MG63 (cell line): ENCODE data around the gene ZNF554. TPM values are rescaled to one million over a fixed set of nuclear protein-coding genes. Genes with fewer than 3 reads are reported as not detected.
"Not testable (repeated sequence)": the region's sequence is repeated elsewhere in the genome, so short reads cannot be mapped to it uniquely, and the experiment has no call there.

Source experiments
- DNase-seq: peaks from one replicate; pipeline ENCODE4 v3.0.0-alpha.2; 2020
- H3K27me3 ChIP-seq: fragments of 250-450 bp; sonication (Bioruptor Pico); 2 replicates; pipeline ENCODE4 v1.5.1; 2020; ENCODE audit warnings: mild to moderate bottlenecking, moderate library complexity
- H3K36me3 ChIP-seq: fragments of 250-450 bp; sonication (Bioruptor Pico); 2 replicates; pipeline ENCODE4 v1.5.1; 2020; ENCODE audit warnings: mild to moderate bottlenecking, moderate library complexity
- H3K4me3 ChIP-seq: fragments of 250-450 bp; sonication (Bioruptor Pico); 2 replicates; pipeline ENCODE4 v1.5.1; 2020; ENCODE audit warnings: mild to moderate bottlenecking, moderate library complexity
- H3K9me3 ChIP-seq: fragments of 250-450 bp; sonication (Bioruptor Pico); 2 replicates; pipeline ENCODE4 v1.5.1; 2020; ENCODE audit warnings: mild to moderate bottlenecking, moderate library complexity
- total RNA-seq: library from RNA; depleted of rRNA; stranded (reverse); fragments of >200 nt; shearing (Covaris generic); gene quantifications from 2 replicates; pipeline ENCODE4 v1.2.3, GENCODE V29; 2014; ENCODE audit warnings: low replicate concordance; rRNA removed

ZNF554 gene
- total RNA-seq, 1 experiment from 2014 or later: 2.4 TPM

DNA sequence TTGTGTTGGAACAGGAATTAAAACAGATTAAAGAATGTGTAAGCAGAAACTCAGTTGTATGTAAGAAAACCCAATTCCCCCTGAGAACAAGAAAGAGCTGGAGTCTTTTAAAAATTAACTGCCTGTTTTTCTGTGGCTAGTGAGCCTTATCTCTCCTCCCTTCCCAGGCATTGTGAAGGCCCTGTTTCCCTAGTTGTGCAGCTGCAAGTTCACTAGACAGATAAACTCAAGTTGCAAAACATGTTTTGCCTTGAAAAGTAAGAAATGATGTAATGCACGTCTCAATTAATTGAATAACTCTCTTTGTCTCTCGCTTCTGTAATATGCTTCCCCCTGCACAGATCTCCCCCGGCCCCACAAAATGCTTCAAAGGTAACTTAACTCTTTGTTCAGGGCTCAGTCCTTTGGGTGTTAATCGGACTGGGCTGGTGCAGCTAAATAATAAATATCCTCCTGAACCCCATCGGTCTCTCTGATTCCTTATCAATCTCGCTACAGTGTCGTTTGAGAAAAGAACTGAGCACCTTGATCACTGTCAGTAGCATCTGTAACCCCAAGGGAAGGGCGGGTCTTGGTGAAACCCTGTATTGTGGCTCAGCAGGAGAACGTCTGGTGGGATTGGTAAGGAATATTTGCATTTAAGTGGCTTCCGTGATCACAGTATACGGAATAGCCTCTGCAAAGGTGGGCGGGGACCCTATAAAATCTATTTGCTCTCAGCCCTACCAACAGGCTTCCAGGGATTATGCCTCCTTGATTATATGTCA, 45.8 kb downstream of the ZNF554 start:
- Histone ChIP-seq H3K9me3 (no peaks in the 10 kb centered on the region), H3K4me3 (no peak overlapping the region), H3K27me3 (no peaks in the 10 kb centered on the region), H3K36me3 (no peaks in the 10 kb centered on the region)
- no peak for DNase-seq

DNA sequence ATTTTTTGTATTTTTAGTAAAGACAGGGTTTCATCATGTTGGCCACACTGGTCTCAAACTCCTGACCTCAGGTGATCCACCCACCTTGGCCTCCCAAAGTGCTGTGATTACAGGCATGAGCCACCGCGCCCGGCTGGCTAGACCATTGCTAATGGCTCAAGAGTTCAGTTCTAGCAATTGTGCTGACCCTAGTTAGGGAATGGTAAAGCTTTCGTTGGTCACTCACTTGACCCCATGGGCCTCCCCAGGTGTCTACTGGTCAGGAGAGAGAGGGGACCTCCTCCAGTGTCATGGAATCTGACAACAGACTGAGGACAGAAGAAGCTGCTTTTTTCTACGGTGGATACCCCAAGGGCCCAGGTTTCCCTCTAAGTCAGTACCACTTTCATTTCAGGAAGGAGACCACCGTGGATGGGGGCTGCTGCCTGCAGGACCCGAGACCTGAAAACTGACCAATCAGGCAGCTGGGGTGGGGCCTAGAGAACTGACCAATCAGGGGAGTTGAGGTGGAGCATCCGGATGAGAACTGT, 46.9 kb downstream of the ZNF554 start:
- Histone ChIP-seq H3K9me3 (no peaks in the 10 kb centered on the region), H3K36me3 (no peaks in the 10 kb centered on the region), H3K27me3 (no peaks in the 10 kb centered on the region), H3K4me3 (no peak overlapping the region)
- no peak for DNase-seq

DNA sequence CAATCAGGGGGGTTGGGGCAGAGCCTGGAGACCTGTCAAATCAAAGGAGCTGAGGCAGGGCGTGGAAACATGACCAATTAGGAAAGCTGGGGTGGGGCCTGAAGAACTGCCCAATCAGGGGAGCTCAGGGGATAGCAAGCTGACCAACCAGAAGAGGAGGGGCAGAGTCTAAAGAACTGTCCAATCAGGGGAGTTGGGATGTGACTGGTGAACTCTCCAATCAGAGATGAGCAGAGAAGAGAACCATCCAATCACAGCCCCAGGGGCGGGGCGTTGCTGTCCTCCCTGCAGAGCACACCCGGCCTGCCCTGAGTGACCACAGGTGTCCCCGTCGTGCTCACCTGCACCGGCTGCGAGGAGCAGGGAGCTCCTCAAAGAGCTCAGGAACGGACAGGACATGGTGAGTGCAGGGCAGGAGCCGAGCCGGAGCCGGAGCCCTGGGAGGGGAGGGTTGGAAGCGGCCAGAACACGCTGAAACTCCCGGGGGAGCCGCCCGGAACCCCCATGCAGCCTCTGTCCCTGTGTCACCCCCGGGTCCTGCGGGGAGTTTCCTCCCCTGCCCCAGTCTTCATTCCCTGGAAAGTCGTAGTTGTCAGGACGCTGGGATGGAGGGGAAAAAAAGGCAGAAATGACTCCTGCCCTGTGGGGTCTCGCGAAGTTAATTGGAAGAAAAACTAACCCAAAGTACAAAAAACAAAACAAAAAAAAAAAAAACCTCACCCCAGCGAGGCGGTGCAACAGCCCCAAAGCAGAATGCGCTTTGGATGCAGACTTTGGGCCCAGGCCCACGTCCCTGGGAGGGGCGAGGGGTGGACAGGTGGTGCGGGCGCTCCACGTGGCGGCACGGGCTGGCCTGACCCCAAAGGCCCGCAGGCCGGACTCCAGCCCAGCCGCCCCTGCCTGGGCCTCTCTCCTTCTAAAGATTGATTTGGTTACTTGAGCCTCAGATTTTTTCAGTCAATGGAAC, 47.6 kb downstream of the ZNF554 start, which contains the start of gene ZNF556:
Gene ZNF556 (plus strand): TSS at position 311 of the 967 bp plus-strand sequence. CDS start 87 bp downstream, at position 398.
- DNase-seq: peak; percentile 61
- no peaks in the 10 kb centered on the region for H3K9me3 ChIP-seq
- H3K36me3 ChIP-seq: no peaks in the 10 kb centered on the region
- H3K27me3 ChIP-seq: no peaks in the 10 kb centered on the region
- peak within 1 kb of the TSS; percentile 33 for H3K4me3 ChIP-seq

DNA sequence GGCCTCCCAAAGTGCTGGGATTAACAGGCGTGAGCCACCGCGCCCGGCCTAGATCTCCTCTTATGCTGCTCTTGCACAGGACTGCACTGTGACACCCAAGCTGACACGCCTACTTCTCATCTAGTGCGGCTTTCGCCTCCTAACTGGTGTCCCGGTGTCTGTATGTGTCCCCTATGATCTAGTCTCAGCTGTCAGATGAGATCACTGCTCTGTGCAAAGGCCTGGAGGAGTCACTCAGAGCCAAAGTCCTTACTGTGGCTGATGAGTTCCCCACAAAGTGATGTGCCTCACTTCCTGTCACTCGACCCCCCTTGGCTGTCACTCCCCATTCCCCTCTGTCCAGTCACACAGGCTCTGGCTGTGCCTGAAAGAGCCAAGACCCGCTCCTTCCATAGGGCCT, 50.0 kb downstream of the ZNF554 start:
- H3K4me3 ChIP-seq: no peak overlapping the region
- no peaks in the 10 kb centered on the region for H3K9me3 ChIP-seq
- DNase-seq: no peak
- H3K36me3 ChIP-seq: no peaks in the 10 kb centered on the region
- no peaks in the 10 kb centered on the region for H3K27me3 ChIP-seq

DNA sequence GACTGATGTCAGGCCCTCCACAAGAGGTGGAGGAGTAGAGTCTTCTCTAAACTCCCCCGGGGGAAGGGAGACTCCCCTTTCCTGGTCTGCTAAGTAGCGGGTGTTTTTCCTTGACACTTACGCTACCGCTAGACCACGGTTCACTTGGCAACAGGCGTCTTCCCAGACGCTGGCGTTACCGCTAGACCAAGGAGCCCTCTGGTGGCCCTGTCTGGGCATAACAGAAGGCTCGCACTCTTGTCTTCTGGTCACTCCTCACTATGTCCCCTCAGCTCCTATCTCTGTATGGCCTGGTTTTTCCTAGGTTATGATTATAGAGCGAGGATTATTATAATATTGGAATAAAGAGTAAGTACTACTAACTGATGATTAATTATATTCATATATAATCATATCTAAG, 52.5 kb downstream of the ZNF554 start:
- not testable (repeated sequence) for H3K9me3 ChIP-seq, H3K27me3 ChIP-seq, DNase-seq, H3K4me3 ChIP-seq, H3K36me3 ChIP-seq

DNA sequence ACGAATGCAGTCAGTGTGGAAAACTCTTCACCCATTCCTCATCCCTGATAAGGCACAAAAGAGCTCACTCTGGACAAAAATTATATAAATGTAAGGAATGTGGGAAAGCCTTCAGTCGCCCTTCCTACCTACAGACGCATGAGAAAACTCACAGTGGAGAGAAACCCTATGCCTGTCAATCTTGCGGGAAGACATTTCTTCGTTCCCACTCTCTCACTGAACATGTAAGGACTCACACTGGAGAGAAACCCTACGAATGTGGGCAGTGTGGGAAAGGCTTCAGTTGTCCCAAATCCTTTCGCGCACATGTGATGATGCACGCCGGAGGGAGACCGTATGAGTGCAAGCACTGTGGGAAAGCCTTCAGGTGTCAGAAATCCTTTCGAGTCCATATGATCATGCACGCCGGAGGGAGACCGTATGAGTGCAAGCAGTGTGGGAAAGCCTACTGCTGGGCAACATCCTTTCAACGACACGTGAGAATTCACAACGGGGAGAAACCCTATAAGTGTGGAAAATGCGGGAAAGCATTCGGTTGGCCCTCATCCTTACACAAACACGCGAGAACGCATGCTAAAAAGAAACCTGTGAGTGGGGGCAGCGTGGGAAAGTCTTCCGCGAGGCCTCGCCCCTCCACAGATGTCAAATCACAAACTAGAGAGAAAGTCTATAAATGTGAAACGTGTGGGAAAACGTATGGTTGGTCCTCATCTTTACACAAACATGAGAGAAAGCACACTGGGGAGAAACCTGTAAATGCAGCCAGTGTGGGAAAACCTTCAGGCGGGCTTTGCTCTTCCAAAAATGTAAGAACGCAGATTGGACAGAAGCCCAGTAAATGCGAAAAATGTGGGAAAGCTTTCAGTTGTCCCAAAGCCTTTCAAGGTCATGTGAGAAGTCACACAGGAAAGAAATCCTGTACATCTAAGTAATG, 58.0 kb downstream of the ZNF554 start:
- Histone ChIP-seq H3K27me3 (no peaks in the 10 kb centered on the region), H3K4me3 (no peak overlapping the region), H3K9me3 (no peaks in the 10 kb centered on the region; the same call in 1 of the 2 replicates), H3K36me3 (no peaks in the 10 kb centered on the region)
- no peak for DNase-seq

DNA sequence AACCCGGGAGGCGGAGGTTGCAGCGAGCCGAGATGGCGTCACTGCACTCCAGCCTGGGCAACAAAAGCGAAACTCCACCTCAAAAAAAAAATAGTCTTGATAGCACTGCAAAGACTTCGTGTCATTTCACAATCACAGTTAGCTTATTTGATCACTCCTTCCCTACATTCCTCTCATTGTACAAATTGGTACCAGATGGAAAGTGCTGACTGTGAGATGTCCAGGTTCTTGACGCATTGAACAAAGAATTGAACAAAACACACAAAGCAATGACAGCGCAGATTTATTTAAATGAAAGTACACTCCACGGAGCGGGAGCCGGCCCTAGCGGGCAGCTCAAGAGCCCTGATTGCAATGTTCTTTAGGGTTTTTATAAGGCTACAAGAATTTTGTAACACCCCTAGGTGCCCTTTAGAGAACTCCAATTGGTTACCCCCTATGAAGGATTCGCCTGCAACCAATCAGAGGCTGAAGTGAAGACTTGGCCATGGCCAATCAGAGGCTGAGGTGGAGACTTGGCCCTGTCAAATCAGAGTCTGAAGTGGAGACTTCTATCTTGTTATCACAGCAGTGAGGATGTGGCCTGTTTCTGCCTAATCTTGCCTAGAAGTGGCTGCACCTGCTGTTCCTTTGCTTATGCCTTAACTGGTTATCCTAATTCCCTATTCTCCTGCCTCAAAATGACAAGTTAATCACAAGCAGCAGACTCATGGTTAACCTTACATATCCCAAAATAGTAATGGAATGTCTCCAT, 64.2 kb downstream of the ZNF554 start:
- no peak overlapping the region for H3K4me3 ChIP-seq
- no peaks in the 10 kb centered on the region for H3K27me3 ChIP-seq
- no peaks in the 10 kb centered on the region for H3K36me3 ChIP-seq
- no peak for DNase-seq
- H3K9me3 ChIP-seq: no peaks in the 10 kb centered on the region

DNA sequence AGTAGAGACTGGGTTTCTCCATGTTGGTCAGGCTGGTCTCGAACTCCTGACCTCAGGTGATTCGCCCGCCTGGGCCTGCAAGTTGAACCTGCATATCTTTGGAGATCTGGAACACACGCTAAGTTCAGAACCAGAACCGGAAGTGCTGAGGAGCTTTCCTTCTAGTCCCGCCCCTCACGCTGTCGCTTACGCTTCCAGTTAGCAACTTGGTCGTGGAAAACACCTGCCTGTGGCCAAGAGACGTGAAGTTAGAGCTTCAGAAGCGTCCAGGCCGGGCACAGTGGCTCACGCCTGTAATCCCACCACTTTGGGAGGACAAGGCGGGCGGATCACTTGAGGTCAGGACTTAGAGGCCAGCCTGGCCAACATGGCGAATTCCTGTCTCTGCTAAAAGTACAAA, 66.1 kb downstream of the ZNF554 start:
- Histone ChIP-seq H3K36me3 (no peaks in the 10 kb centered on the region), H3K27me3 (no peaks in the 10 kb centered on the region), H3K9me3 (no peaks in the 10 kb centered on the region), H3K4me3 (no peak overlapping the region)
- DNase-seq: no peak

Other genes starting within 250 kb of the ZNF554 start
- 0.20 TPM in 1 of 2 replicates, not detected in the other for gene GNG7, start 117.2 kb upstream of the ZNF554 start, total RNA-seq
- 8.9 and 11.6 TPM in 2 replicates for gene DIRAS1, start 98.5 kb upstream of the ZNF554 start, total RNA-seq
- gene SLC39A3, start 79.9 kb upstream of the ZNF554 start, total RNA-seq: 36.4 and 42.7 TPM in 2 replicates
- gene SGTA, start 36.6 kb upstream of the ZNF554 start, total RNA-seq: 68.4 and 87.7 TPM in 2 replicates
- gene THOP1, start 34.4 kb upstream of the ZNF554 start, total RNA-seq: 127 and 179 TPM in 2 replicates
- gene ZNF555, start 21.6 kb downstream of the ZNF554 start, total RNA-seq: 0.92 and 4.5 TPM in 2 replicates
- 0.07 and 0.13 TPM in 2 replicates for gene ZNF556, start 47.5 kb downstream of the ZNF554 start, total RNA-seq
- gene ZNF57, start 81.1 kb downstream of the ZNF554 start, total RNA-seq: 2.2 and 3.3 TPM in 2 replicates
- 5.0 and 6.8 TPM in 2 replicates for gene ZNF77, start 125.1 kb downstream of the ZNF554 start, total RNA-seq
- gene TLE6, start 157.7 kb downstream of the ZNF554 start, total RNA-seq: not detected in 2 replicates
- 1.5 and 4.1 TPM in 2 replicates for gene TLE2, start 209.4 kb downstream of the ZNF554 start, total RNA-seq
- 165 and 217 TPM in 2 replicates for gene TLE5, start 242.6 kb downstream of the ZNF554 start, total RNA-seq